Muscle of arm (tissue), 12 donors: ENCODE measurements around the gene KCNQ1. TPM values are rescaled to one million over a fixed set of nuclear protein-coding genes. Genes with fewer than 3 reads are reported as not detected.

ENCODE experiments used
- DNase-seq: peaks from one replicate; pipeline ENCODE4 v3.0.0-alpha.2; 2013
- polyA plus RNA-seq, 12 donors: library from polyadenylated mRNA; unstranded; fragments of 120-200 nt; gene quantifications; one replicate each; pipeline ENCODE4 v1.2.1, GENCODE V29; 2013; ENCODE audit not compliant: insufficient read length in 12 of 12

The KCNQ1 gene
- polyA plus RNA-seq, 12 donors, result 1.3 to 2.5 (median 2.0) TPM; not detected in 2

DNA sequence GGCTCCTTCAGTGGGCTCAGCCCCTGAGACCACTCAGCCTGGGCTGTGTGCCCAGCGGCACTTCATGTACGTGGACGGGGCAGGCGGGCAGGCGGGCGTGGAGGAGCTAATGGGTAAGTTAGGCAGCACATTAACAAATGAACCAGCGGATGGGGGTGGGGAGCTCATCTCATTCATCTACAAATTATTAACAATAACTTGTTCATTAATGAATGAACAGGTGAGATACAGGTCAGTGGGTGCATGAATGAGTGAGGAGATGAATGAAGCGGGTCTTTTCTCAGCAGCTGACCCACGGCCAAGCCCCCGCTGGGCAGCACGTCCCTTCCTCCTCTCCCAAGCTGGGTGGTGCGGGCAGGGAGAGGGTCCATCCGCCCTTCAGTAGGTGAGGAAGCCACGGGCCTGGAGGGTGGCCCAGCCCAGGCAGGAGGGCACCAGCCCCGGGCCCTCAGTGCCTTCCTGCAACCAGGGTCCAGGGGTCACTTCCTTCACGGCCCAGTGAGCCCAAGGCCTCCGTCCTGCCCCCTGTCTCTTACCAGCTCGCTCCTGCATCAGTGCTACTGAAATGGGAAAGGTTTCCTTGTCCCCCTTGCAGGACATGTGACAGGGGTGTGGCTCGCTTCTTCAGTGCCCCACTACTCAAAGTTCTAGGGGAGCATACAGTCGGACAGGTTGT is 315.5 kb downstream of the KCNQ1 start:
- DNase-seq, result no peak

DNA sequence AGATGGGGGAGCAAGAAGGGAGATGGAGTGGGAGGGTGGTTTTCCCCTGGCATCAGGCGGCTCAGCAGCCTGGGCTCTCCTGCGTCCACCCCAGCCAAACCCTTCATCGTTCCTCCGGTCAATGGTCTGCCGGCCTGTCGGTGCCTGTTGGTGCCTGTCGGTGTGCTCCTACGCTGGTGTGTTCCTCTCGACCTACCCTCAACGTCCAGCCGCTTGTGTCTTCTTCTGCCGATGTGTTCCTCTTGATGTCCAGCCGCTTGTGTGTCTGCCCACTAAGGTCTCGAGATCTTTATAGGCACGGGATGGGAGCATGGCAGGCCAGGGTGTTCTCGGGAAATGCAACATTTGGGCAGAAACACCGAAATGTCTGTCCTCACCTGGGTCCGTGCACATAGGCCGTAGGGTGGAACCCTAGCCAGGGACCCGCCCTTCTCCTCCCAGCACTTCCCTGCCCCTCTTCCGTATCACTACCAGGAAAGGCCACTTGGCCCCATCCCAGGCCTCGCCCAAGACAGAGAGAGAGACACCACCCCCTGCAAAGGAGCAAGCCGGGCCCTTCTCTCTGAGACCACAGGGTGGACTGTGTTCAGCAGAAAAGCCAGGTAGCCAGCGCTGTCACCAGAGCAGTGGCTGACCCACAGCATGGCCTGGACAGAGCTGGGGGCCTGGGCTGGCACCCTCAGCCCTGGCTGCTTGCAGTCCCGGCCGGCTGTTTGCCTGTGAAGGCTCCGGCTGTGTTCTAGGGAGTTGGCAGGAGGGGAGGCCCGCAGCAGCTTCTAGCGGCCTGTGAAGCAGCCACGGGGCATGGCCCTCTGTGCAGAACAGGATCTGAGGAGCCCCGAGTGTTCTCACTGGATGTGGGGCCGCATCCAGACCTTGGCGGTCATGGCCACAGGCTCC is 316.6 kb downstream of the KCNQ1 start:
- no peak for DNase-seq

DNA sequence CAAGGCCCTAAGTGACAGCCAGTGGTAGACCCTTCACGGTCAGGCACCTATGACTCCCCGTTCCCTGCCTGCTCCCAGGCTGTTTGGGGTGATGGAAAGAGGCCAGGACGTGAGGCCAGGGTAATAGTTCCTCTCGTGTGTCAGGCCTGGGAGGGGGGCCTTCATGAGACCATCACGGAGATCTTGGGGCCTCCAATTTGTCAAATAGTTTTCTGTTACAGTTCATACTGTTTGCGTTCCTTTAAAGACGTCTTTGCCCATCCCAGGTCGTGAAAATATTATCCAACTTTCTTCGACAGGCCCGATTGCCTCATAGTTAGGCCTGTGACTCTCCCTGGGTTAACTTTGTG is 317.2 kb downstream of the KCNQ1 start:
- DNase-seq, result no peak

DNA sequence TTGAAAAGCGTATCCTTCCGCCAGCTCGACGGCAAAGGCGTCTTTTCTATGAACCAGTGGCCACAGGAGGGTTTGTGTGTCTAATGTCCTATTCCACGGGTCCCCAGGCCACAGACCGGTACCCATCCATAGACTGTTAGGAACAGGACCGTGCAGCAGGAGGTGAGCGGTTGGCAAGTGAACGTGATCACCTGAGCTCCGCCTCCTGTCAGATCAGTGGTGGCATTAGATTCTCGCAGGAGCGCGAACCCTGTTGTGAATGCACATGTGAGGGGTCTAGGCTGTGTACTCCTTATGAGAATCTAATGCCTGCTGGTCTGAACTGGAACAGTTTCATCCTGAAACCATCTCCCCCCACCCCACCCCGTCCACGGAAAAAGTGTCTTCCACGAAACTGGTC is 317.6 kb downstream of the KCNQ1 start:
- DNase-seq, result no peak

DNA sequence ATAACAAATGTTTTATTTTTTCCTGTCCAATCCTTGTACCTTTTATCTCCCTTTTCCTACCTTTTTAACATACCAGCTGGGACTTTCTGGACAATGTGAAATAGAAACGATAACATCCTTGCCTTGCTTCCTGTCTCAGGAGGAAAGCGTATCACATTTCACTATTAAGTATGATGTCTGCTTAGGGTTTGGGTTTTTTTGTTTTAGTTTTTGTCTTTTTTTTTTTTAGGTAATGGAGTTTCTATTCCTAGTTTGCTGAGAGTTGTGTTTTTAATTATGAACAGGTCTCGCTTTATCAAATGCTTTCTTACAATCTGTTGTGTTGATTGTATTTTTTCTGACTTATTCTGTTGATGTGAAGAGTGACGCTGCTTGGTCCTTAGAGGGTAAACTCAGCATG is 319.2 kb downstream of the KCNQ1 start:
- DNase-seq, result no peak

DNA sequence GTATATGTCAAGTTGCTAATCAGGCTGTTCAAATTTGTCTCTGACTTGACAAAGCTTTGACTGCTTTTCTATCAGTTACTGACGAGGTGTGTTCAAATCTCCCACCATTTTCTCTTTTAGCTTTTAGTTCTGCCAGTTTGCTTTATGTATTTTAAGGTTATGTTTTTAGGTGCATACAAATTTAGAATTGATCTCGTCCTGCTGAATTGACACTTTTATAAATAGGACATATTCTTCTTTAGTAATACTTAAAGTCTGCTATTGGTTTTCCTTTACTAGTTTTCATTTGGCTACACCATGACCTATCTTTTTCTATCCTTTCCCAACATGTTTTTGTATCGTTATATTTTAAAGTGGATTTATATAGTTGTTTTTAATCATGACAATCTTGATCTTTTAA is 320.7 kb downstream of the KCNQ1 start:
- no peak for DNase-seq

DNA sequence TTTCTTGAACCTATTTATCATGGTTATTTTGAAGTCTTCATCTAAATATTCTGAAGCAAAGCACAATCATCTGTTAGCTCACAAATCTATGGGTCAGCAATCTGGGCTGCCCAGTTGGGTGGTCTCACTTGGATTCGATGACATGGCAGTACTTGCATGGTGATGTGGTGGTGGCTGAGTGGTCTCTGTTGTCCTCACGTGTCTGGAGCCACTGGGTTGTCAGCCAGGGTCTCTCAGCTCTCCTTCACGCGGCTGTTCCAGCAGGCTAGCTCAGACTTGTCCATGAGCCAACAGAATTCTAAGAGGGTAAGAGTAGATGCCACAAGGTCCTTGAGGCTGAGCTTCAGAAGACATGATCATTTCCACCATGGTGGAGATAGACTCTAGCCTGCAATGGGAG is 321.4 kb downstream of the KCNQ1 start:
- DNase-seq, result no peak

DNA sequence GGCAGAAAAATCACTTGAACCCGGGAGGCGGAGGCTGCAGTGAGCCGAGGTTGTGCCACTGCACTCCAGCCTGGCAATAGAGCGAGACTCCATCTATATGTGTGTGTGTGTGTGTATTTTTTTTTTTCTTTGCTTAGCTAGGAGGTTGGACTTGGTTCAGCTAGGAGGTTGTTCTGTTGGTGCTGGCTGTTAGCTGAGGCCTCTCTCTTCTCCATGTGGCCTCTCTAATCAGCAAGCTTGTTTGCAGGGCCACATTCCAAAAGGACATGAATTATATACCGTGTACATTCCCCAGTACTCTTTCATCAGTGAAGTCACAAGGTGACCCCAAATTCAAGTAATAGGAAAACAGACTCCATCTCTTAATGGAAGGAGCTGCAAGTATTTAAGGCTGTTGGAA is 322.3 kb downstream of the KCNQ1 start:
- no peak for DNase-seq

DNA sequence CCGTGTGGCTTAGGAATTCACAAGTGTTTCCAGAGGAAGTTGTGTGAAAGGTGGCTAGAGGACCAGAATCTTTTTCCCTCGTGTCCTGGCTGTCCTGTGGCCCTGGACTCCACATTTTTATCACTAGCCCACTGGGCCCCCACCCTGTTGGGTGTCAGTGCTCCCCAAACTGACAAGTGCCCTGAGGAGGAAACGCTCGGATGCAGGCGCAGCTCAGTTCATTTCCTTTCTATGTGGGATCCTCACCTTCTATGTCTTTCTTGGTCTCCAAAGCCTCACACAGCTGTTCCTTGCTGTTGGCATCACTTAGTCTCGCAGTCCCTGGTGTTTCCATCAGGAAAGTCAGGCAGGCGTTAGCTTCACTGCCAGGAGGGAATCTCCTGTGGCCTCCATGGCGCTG is 323.0 kb downstream of the KCNQ1 start:
- no peak for DNase-seq

DNA sequence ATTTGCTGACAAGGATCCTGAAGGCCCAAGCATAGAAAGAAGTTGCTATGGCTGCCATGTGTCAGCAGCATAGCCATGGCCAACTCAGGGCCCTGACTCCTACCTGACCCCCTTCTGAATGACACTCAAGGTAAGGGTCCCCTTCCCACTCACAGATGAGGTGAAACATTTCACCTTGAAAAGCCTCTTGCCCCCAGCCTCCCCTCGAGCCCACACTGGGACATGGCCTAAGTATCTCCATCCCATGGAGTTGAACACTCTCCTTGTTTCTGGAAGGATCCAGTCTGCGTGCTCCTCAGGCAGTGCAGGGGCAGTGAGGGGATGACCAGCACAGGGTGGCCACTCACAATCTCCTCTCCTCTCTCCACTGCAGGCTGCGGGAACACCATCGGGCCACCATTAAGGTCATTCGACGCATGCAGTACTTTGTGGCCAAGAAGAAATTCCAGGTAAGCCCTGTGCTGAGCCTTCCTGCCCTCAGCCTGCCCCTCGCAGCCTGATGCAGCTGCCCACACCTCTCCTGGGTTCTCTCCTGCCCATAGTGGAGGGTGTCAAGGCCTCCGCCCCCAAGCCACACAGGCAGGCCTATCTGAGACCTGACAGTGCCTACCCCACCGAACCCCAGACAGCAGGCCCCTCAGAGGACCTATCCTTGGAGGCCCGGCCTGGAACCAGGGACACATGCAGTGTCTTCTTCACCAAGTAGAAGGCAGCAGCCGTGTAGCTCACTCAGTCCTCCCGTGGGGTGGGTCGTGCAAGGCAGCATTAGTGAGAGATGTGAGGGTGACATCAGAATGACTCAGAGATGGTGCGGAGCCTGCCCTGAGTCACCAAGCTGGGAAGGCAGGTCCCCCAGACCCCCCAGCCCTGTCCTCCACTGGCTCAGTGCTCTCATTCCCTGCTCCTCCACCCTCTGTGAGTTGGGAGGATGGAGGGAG is 323.9 kb downstream of the KCNQ1 start:
- DNase-seq, result no peak

DNA sequence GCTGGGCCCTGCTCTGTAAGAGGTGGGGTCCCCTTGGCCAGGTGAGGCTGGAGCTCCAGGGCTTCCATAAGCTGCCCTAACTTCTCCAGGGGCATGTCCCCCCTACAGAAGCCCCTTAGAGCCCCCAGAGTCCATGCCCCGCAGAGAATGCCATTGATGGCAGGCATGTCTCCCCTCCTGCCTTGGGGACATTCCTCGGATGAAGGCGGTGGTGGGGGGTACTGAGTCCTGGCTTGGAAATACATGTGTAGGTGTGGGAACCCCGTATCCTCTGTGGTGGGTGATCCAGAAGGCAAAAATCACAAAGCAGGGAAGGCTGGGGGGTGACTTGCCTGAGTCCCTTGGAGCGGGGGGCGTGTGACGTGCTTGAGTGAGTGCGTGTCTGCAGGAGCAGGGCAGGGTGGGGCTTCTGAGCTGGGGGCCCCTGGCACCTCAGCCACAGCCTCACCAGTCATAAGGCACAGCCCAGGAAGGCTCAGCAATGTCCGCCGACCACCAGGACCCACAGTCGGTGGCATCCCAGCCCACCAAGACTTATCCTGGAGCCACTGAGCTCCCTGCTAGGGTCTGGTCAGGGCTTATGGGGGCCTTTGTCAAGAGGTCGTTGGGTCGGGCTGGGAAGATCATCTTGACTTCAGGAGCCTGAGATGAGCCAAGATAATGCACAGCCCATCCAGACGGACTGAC is 324.7 kb downstream of the KCNQ1 start:
- no peak for DNase-seq

DNA sequence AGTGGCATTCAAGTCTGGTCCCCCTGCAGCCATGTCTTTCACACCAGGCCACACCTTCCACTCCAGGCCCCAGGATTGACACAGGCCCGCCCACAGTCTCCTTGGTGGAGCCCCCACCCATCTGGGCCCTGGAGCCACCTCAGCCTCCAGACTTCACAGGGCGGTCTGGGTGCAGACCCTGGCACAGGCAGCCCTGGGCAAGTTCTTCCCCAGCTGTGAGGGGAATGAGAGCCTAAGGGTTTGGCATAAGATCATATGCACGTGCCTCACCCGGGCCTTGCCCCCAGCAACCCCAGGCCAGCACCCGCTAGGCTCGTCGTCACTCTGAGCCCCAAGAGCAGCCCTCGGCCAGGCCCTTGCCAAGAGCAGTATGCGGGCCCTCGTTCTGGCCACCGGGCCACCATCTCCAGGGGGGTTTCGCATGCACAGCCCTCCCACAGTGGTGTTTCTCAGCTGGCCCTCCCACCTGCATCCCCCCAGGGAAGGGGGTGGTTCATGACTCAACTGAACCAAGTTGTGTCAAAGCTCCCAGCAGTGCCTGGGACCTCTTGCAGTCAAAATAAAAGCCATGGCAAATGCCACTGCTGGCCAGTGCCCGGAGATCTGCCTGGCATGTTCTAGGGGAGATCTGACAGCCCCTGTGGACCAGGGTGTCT is 325.4 kb downstream of the KCNQ1 start:
- no peak for DNase-seq

DNA sequence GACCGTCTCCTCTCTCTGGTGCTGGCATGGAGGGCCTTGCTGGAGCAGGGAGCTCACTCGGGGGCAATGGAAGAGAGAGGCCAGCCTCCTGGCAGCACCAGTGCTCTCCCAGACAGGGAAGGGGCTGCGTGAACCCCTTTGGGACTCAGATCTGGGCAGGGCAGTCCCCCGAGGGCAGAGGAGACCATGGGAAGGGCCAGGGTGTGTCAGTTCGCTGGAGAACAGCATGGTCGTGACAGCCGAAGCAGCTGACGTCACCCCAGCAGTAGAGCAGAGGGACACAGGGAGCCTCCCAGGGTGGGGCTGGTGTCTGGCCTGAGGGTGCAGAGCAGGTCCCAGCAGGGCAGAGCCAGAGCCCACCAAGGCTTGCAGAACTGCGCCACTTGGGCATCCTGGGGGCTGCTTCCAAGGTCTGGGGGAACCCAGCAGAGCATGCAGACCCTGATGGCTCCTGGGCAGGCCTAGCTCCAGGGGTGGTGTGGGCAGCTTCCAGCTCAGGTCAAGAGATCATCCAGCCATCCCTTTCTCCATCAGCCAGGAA is 326.0 kb downstream of the KCNQ1 start:
- DNase-seq, result no peak

DNA sequence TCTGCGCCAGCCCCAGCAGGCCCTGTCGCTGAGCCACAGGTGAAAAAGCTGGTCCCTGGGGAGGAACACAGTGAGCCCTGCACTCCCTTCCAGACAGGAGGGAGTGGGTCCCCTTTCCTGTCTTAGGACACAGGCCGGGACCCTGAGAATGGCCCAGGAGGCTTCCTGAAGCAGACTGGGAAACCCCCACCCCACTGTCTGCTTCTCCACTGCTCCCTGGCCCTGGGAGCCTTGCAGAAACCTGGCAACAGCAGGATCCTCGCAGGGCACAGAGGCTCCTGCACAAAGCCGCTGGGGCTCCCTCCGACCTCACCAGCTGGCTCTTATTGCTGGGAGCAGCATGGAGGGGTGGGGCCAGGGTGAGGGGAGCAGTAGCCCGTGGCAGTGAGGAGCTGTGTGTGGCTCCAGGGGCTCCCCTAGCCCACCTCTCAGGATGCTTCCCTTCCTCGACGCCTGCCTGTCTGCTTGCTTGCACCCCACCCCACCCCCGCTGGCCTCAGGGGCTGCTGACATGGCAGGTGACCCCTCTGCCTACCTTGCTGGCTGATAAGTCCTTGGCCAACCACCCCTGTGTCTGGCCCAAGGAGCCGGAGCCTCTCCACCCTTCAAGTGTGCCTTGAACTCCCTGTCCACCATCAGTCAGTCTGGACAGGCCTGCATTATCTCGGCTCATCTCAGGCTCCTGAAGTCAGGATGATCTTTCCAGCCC is 327.1 kb downstream of the KCNQ1 start:
- no peak for DNase-seq

DNA sequence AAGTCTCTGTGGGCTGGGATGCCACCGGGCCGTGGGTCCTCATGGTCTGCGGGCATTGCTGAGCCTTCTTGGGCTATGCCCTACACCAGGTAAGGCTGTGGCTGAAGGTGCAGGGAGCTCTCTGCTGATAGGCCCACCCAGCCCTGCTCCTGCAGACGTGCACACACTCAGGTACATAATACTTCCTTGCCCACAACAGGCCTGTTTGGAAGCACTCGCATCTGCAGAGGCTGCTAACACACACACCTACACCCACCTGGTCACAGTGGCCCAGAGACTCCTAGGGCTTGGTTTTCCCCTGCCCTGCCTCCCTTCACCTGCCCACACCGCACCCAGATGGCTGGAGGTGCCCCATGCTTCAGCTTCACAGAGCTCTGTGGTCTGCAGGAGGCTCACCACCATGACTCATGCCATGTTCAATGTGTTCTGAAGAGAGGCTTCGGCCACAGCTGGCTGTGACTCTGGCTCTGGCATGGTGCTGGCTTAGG is 327.8 kb downstream of the KCNQ1 start:
- DNase-seq, result no peak

DNA sequence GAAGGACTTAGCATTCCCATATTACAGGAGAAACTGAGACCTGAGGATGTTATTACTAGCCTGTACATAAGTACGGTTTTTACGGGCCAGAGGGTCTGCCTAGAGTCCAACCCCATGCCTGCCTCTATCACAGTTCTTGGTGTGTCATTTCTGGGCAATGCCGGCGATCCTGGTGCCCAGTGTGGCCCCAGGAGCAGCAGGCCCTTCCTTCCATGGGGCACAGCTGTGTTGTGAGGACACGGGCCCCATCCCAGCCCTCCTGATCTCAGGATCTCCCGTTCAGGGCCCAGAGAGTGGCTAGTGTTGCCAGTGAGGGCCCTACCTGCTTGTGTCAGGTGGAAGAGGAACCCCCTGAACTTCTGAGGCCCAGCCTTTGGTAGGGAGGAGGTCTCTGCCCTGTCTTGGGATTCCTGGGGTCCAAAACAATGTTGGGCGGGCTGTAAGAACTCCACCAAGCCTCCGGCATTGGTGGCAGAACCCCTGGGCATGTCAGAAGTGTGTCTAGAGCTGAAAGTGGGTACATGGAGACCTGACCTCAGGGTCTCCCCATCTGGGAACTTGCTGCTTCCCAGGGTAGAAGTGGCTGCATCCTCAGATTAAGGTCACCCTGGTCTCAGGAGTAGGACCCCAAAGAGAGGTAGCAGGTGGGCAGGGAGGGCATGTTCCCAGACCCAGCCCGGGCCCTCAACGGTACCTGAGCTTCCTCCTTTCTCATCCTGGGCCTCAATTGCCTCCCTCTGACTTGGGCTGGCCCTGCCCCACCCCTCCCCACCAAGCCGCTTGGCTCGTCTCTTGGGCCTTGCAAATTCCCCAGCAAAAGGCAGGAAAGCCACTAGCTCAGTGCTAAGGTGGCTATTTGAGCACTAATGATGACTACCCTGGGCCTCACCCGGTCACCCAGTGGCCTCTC is 329.6 kb downstream of the KCNQ1 start:
- DNase-seq, result no peak

DNA sequence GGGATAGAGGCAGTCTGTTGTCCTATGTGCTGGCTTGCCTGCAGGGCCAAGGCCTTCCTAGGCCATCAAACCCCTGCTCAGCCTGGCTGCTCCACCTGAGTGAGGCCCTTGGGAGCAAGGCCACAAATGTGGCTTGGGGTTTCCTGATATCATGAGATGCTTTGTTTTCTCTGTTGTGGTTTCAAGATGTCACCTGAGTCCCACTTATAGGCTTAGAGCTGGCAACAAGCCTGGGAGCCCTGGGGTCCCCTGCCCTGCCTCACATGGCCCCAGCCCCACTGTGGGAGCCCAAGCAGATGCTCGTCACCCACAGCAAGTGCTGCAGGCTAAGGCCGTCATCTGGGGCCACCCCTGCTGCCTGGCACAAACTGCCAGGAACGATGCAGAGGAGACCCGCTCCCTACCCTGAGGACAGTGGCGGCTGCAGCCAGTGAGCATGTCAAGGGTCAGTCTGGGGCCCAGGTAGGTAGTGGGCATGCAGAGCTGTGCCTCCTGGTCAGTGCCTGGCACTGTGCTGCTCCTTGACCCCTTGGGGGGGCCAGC is 330.3 kb downstream of the KCNQ1 start:
- no peak for DNase-seq

DNA sequence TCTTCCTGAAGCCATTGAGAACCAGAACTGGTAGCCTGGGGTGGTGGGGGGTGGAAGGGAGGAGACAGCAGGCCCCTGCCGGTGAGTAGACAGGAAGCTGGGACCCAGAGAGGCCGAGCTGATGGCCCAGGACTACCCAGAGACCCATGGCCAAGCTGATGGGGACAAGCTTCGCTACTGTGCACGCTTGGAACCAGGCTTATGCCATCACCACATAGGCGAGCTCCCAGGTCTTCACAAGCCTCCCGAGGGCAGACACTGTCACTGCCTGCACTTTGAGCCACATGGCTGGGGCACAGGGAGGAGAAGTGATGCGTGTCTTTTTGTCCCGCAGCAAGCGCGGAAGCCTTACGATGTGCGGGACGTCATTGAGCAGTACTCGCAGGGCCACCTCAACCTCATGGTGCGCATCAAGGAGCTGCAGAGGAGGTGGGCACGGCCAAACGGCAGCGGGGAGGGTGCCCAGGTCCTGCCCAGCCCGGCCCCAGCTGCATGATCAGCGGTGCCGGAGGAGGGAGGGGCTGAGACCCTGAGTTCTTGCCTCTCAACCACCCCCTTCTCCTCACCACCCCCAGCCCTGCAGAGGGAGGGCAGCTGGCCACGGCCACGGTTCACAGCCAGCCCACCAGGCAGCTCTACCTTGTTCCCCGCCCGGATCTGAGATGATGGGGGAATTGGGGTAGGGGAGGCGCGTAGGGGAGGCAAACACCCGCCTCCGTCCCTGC is 331.0 kb downstream of the KCNQ1 start:
- DNase-seq, result no peak
